HG03457 (cell line): ENCODE data around the gene SPA17.

Source experiments
- ATAC-seq: cut with Tn5 transposase; IDR thresholded peaks from one replicate; pipeline ENCODE4 v1.9.1; 2021; ENCODE audit warnings: moderate number of reproducible peaks; ENCODE audit not compliant: unreplicated experiment

SPA17 gene

GRCh38 chr11:124722176-124722575 is 48.5 kb downstream of the SPA17 start:
- no peak for ATAC-seq

GRCh38 chr11:124724979-124725718 is 51.4 kb downstream of the SPA17 start:
- peak; percentile 99 for ATAC-seq

- no peak for ATAC-seq
Observed at GRCh38 chr11:124725719-124726105, 52.0 kb downstream of the SPA17 start.

- no peak for ATAC-seq
Observed at GRCh38 chr11:124727474-124727873, 53.8 kb downstream of the SPA17 start.

- ATAC-seq: no peak
Observed at GRCh38 chr11:124728134-124728533, 54.4 kb downstream of the SPA17 start.

- ATAC-seq: no peak
Observed at GRCh38 chr11:124729571-124729970, 55.9 kb downstream of the SPA17 start.

- ATAC-seq: no peak
Observed at GRCh38 chr11:124732230-124732629, 58.5 kb downstream of the SPA17 start.

GRCh38 chr11:124736736-124737135 is 63.0 kb downstream of the SPA17 start:
- no peak for ATAC-seq

- ATAC-seq: no peak
Observed at GRCh38 chr11:124737638-124738305, 64.1 kb downstream of the SPA17 start.

- ATAC-seq: no peak
Observed at GRCh38 chr11:124738713-124739478, 65.2 kb downstream of the SPA17 start.

GRCh38 chr11:124739479-124740276 is 66.0 kb downstream of the SPA17 start, which contains the start of gene NRGN:
Gene NRGN, plus strand, starts transcription at chr11:124739942. Its CDS starts 143 bp downstream, at chr11:124740085.
- peak; percentile 98 for ATAC-seq

- peak; percentile 35 for ATAC-seq
Observed at GRCh38 chr11:124740277-124740882, 66.7 kb downstream of the SPA17 start.

GRCh38 chr11:124742555-124742954 is 68.9 kb downstream of the SPA17 start:
- no peak for ATAC-seq

- no peak for ATAC-seq
Observed at GRCh38 chr11:124743050-124743449, 69.3 kb downstream of the SPA17 start.

- ATAC-seq: no peak
Observed at GRCh38 chr11:124745270-124745834, 71.6 kb downstream of the SPA17 start.

GRCh38 chr11:124745835-124746620 is 72.3 kb downstream of the SPA17 start:
- ATAC-seq: no peak

GRCh38 chr11:124746621-124747243 is 73.0 kb downstream of the SPA17 start:
- peak; percentile 91 for ATAC-seq
